ENCODE measurements around the gene PDSS2.
"Not testable (repeated sequence)": the region's sequence is repeated elsewhere in the genome, so short reads cannot be mapped to it uniquely, and the experiment has no call there.

Gene PDSS2

DNA sequence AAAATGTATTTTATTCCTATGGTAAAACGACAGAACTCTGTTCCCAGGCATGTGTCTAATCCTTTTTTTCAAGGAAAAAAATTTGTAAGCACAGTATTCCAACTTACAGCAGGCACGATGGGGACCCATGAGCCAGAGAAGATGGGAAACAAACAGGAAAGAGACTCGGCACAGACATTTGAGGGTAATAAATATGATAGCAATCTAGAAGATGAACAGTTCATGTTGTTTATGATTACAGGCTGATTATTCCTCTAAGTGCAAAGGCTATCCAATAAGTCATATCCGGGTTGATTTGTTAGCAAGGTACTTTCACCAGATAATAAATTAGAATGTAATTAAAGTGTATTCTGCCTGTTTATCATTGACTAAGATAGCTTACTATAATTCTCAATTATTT, 43.2 kb downstream of the PDSS2 start:
- DNase-seq: no peak

- DNase-seq: no peak
Observed at GRCh38 chr6:107413966-107414645, 45.3 kb downstream of the PDSS2 start.

- DNase-seq: no peak
Observed at GRCh38 chr6:107411161-107411560, 48.2 kb downstream of the PDSS2 start.

DNA sequence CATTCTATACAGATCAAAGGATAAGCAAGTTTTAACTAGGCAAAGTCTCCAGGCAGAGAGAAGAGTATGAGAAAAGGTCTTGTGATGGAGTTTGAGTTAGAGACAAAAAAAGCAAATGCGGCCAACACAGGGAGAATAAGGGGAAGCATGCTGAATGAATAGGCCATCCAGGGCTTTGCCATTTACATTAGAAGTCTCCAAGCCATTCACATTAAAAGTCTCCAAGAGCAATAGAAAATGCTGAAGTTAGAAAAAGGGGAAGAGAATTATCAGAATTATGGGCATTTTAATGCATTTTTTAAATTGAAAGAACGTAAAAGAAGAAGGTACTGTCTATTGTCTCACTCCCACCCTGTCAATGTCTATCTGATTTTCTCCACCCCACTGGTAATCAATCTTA, 49.4 kb downstream of the PDSS2 start:
- no peak for DNase-seq

GRCh38 chr6:107408714-107409113, 50.6 kb downstream of the PDSS2 start:
- DNase-seq: no peak

GRCh38 chr6:107405002-107405401, 54.4 kb downstream of the PDSS2 start:
- no peak for DNase-seq

- DNase-seq: no peak
Observed at GRCh38 chr6:107402533-107402932, 56.8 kb downstream of the PDSS2 start.

DNA sequence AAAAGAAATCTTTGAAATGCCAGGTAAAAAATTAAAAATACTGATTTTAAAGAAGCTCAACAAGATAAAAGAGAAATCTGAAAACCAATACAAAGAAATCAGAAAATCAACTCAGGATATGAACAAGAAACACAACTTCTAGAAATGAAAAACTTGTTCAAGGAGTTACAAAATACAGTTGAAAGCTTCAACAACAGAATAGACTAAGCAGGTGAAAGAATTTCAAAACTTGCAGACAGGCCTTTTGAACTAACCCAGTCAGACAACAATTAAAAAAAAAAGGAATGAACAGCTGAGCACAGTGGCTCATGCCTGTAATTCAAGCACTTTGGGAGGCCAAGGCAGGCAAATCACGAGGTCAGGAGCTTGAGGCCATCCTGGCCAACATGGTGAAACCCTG, 57.8 kb downstream of the PDSS2 start:
- no peak for DNase-seq

GRCh38 chr6:107400616-107401147, 58.7 kb downstream of the PDSS2 start:
- no peak for DNase-seq

DNA sequence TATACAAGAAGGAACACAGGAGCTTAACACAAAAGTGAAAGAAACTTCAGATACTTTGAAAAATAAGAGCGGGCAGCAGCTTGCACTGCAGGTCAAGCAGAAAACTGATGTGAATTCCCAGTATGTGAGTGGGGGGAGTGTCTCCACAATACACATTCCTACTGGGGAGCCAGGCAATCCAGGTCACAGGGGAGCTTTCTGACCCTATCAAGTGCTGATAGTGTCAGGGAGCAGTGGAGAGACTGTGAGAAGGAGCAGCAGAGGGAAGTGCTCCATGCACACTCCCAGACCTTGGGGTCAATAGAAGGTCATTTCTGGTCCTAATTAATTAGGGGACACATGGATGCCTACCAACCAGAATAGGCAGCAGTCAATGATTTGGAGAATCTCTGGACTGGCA, 59.4 kb downstream of the PDSS2 start:
- DNase-seq: no peak

GRCh38 chr6:107398001-107398400, 61.4 kb downstream of the PDSS2 start:
- DNase-seq: no peak

GRCh38 chr6:107396211-107396610, 63.2 kb downstream of the PDSS2 start:
- DNase-seq: no peak

DNA sequence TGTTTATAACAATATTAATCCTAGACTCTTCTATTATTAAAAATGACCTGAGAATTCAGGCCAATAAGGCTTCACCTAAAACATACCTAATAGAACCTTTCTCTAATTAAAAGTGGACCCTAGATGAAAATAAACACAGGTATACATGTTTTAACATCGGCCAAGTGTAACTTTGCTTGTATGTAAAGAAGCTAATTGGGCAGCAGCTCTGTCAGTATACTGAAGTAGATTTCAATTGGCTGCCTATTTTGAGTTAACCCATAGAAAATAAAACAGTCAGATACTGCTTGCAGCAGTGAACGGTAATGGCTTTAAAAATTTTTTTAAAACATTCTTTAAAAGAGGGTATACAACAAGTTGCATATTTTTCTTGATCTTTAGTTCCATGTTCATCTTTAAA, 67.3 kb downstream of the PDSS2 start:
- no peak for DNase-seq

DNA sequence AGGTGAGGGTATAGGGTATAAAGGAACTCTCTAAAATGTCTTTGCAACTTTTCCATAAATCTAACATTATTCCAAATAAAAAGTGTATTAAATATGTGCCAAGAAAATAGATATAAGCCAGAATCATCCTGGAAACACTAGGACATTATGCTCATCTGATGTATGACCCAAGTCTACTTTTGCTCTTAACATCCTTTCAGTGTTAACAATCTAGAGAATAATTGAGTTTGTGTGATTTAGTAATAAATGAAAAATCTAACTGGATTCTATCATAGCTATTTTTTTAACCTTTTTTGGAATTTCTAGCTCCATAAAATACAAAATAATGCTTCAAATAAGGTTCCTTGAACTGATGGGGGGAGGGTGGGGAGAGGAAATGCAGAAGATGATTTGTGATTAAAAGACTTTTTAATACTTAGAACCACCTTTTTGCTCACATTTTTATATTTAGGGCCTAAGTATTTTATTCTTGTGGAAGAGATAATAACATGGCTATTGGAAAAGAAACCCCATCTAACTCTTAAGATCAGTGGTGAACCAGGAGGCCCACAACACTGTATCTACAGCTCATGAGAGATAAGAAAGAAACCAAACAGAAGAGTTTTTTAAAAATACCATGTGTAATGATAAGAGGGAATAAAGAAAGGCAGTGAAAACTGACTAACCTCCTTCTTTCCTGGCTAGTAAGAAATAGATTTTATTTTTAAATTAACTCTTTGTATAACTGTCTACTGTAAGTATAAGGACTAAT, 68.5 kb downstream of the PDSS2 start:
- no peak for DNase-seq

DNA sequence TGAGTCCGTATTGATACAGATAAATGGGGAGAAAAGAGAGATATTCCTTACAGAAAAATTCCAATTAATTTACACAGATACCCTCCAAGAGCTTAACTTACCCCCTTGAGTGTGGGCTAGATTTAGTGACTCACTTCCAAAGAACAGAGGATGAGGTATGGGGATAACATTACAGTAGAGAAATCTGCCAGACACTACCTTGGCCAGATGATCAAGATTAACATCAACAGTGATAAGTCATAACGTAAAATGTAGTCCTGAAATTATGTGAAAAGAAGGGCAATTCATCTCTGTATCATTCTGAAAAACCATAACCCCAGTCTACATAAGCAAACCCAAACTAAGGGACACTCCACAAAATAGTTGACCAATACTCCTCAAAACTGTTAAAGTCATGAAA, 69.3 kb downstream of the PDSS2 start:
- DNase-seq: no peak

DNA sequence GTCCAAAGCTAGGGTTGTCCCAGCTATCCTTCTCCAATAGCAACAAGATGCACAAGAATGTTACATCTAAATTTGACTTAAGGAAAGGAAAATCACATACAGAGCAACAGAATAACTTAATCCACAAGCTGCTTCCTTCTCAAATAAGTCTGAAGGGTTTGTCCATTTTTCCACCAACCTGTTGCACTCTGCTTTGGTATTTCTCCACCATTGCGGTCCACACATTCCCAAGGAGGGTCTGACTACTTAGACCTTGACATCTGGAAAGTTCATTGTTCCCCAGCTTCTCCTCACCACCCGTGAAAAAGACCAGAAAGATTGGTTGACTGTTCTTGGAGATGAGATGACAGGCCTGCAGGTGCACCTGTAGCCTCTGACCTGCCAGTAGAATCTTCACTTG, 72.5 kb downstream of the PDSS2 start:
- DNase-seq: no peak

GRCh38 chr6:107386340-107386739, 73.0 kb downstream of the PDSS2 start:
- no peak for DNase-seq

DNA sequence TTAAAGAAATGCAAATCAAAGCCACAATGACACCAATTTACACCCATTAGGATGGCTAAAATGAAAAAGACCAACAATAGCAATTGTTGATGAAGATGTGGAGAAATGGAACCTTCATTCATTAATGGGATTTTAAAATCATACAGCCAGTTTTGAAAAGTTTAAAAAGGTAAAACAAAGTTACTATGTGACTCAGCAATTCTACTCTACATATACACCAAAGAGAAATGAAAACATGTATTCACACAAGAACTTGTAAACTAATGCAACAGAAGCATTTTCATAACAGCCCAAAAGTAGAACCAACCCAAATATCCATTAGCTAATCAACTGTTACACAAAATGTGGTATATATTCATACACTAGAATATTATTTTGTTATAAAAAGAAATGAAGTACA, 75.7 kb downstream of the PDSS2 start:
- no peak for DNase-seq

GRCh38 chr6:107374264-107374663, 85.1 kb downstream of the PDSS2 start:
- no peak for DNase-seq

DNA sequence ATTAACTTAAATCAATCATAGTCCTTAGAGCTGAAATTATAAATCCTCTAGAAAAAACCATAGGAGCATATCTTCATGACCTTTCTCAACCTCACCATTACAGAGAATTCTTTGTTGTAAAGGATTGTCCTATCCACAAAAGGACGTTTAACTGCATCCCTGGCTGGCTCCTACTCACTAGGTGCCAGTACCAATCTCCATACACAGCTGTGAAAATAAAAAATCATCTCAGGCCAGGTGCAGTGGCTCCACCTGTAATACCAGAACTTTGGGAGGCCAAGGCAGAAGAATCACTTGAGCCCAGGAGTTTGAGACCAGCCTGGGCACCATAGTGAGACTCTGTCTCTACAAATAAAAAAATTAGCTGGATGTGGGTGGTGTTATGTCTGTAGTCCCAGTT, 89.9 kb downstream of the PDSS2 start:
- DNase-seq: no peak

GRCh38 chr6:107368471-107368870, 90.9 kb downstream of the PDSS2 start:
- no peak for DNase-seq

GRCh38 chr6:107364173-107364572, 95.2 kb downstream of the PDSS2 start:
- DNase-seq: not testable (repeated sequence)

- peak; percentile 68 for DNase-seq
Observed at GRCh38 chr6:107361753-107362604, 97.4 kb downstream of the PDSS2 start.

- DNase-seq: no peak
Observed at GRCh38 chr6:107360476-107360875, 98.9 kb downstream of the PDSS2 start.

Measured in islet precursor cell (in vitro differentiated cells).